Aorta (tissue), 5 donors: ENCODE measurements around the gene VSTM2L. TPM values are rescaled to one million over a fixed set of nuclear protein-coding genes. Genes with fewer than 3 reads are reported as not detected.

ENCODE experiments used
- ATAC-seq: fragments of 200-7000 bp; cut with Tn5 transposase; one replicate; pipeline ENCODE4 v1.9.1; 2022; ENCODE audit warnings: moderate library complexity; ENCODE audit not compliant: low FRiP score
- DNase-seq, 2 donors: peaks; one replicate each; pipeline ENCODE4 v3.0.0-alpha.2; 2020
- H3K27ac ChIP-seq, 2 donors: one replicate each; pipeline ENCODE4 v1.5.1; 2013; ENCODE audit warnings: low read length in 2 of 2, mild to moderate bottlenecking in 2 of 2, moderate library complexity in 2 of 2, control low read depth in 1 of 2, inconsistent platforms in 1 of 2, low read depth in 1 of 2
- H3K27me3 ChIP-seq, 2 donors: one replicate each; pipeline ENCODE4 v1.6.1; 2013; ENCODE audit warnings: control low read depth in 1 of 2, low read length in 1 of 2, mild to moderate bottlenecking in 1 of 2, moderate library complexity in 1 of 2; ENCODE audit not compliant: insufficient read depth in 2 of 2, control insufficient read depth in 1 of 2
- H3K36me3 ChIP-seq, 2 donors: one replicate each; pipeline ENCODE4 v1.6.1; 2013; ENCODE audit warnings: control low read depth in 1 of 2, low read length in 1 of 2, mild to moderate bottlenecking in 1 of 2; ENCODE audit not compliant: insufficient read depth in 2 of 2, control insufficient read depth in 1 of 2
- H3K4me1 ChIP-seq, 2 donors: one replicate each; pipeline ENCODE4 v1.6.1; 2013; ENCODE audit warnings: low read length in 2 of 2, control low read depth in 1 of 2, mild to moderate bottlenecking in 1 of 2, moderate library complexity in 1 of 2; ENCODE audit not compliant: insufficient read depth in 2 of 2, control insufficient read depth in 1 of 2
- H3K4me3 ChIP-seq, 2 donors: one replicate each; pipeline ENCODE4 v1.5.1; 2013; ENCODE audit warnings: low read length in 2 of 2, control low read depth in 1 of 2, mild to moderate bottlenecking in 1 of 2
- H3K9me3 ChIP-seq: one replicate; pipeline ENCODE4 v1.6.1; 2013; ENCODE audit warnings: mild to moderate bottlenecking, low read length; ENCODE audit not compliant: control insufficient read depth
- WGBS, 2 donors: extraction: QIAGEN DNeasy Blood & Tissue Kit; methylation state at CpG; one replicate each; pipeline ENCODE4 v1.1.7; 2013; 5-methylcytosine and 5-hydroxymethylcytosine counted together
- intact Hi-C, 2 donors: fragments of 100-400 bp; cut with DNase I; formaldehyde crosslinking; loops; one replicate each; pipeline versions ENCODE4 v1.14.2 to v1.15.0; 2022
- polyA plus RNA-seq, 2 donors: library from polyadenylated mRNA; stranded (reverse); fragments of 200-250 nt; gene quantifications; one replicate each; pipeline ENCODE4 v1.2.3, GENCODE V29; 2013
- total RNA-seq, 2 donors: library from RNA; stranded (reverse); fragmentation: NEBNext Ultra II Directional; extraction: Animal tissue kit (Norgen Biotek cat#: 25700); gene quantifications; one replicate each; pipeline ENCODE4 v1.2.1, GENCODE V29; 2021
- donor health status: healthy with polysubstance abuse.
- donor health status: Bipolar disorder and iron deficiency.
- donor health status: DM: no; HTN: no; CAD: no.
- donor health status: DM: no; HTN: no; CAD: no.
- donor health status: DM: yes; HTN: yes; CAD: no.

The VSTM2L gene
- total and polyA plus RNA-seq, 4 donors: 0.78 to 3.1 TPM; not detected in 2

GRCh38 chr20:37895166-37895565, 7.8 kb upstream of the VSTM2L start:
- DNase-seq (no peak), ATAC-seq (no peak)
- H3K4me1 ChIP-seq: no peaks in the 10 kb centered on the region
- H3K9me3 ChIP-seq: no peaks in the 10 kb centered on the region
- intact Hi-C loops: no loop called here
- H3K27me3 ChIP-seq: no peaks in the 10 kb centered on the region
- H3K4me3 ChIP-seq: no peak overlapping the region
- H3K27ac ChIP-seq: no peak overlapping the region
- no peaks in the 10 kb centered on the region for H3K36me3 ChIP-seq
- WGBS, 2 donors: 85 to 89% methylated on average over 6 of the region's 6 CpGs

DNA sequence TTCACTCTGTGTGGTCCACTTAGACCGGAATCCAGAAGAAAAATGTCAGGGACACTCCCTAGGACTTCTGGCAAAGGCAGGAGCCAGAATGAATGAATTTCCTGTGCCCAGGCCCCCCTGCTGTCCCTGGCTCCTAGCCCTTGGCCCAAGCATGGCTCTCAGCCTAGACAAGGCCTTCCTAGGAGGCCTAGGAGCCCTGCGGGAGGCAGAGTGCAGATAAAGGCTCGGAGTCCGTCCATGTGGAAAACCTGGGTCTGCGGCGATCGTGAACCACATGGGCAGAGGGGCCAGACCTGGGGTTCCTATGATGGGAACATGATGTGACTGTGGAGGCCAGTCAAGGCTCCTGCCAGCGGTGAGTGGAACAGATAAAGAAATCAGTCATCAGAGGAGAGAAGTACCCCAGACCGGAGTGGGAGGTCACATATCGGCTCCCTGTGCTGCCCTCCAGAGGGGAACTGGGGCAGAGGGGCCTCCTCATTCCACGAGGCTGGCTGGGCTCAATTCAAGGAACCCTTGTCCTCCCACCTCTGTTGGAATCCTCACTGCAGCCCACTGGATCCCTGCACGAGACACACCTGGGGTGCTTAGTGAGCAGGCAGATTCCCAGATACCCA, 5.9 kb upstream of the VSTM2L start:
- intact Hi-C loops: no loop called here
- Histone ChIP-seq H3K27me3 (no peaks in the 10 kb centered on the region), H3K4me1 (no peaks in the 10 kb centered on the region), H3K9me3 (no peaks in the 10 kb centered on the region), H3K4me3 (no peak overlapping the region), H3K27ac (no peak overlapping the region), H3K36me3 (no peaks in the 10 kb centered on the region)
- ATAC-seq (no peak), DNase-seq (no peak)
- WGBS, 2 donors: 47 to 53% methylated on average over 11 to 12 of the region's 12 CpGs

GRCh38 chr20:37898233-37899104, 4.5 kb upstream of the VSTM2L start:
- no peaks in the 10 kb centered on the region for H3K36me3 ChIP-seq
- 49 to 52% methylated on average over 10 of the region's 10 CpGs for WGBS, 2 donors
- intact Hi-C loops: no loop called here
- no peak overlapping the region for H3K27ac ChIP-seq
- no peaks in the 10 kb centered on the region for H3K27me3 ChIP-seq
- H3K4me3 ChIP-seq: no peak overlapping the region
- H3K4me1 ChIP-seq: no peaks in the 10 kb centered on the region
- no peak for ATAC-seq
- no peaks in the 10 kb centered on the region for H3K9me3 ChIP-seq
- DNase-seq: no peak

DNA sequence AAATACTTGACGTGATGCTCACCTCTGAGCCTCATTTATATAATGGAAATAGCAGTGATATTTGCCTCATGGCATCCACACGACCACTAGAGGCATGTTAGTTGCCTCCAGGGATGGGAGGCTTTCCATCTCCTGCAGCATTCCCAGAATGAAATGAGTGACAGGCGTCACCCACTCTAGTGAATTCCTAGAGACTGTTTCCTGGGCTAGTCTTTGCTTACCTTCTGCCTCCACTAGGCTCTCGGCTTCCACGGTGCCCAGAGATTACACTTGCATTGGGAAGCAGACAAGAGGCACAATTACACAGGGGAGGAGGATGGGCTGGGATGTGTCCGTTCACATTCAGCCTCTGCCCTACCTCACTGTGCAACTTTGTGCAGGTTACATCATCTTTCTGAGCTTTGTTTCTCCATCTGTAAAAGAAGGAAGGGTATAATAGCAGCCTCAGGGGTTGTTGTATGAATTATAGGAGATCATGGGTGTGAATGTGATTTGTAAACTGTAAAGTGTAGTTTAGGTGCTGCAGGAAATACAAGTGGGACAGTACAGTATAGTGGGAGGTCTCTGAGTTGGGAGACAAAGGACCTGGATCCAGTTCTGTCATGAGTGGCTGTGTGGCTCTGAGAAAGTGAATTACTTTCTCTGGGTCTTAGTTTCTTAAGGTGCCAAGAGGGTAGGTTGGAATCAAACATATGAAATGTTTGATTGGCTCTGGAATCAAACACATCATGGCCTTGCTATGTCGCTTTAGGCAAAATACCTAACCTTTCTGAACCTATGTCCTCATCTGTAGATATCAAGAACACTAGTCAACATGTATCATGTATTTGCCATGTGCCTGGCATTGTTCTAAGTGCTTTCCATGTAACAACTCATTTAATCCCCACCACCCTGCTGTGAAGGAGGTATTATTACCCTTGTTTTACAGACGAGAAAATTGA, 3.6 kb upstream of the VSTM2L start:
- ATAC-seq: no peak
- H3K27me3 ChIP-seq: no peaks in the 10 kb centered on the region
- no peaks in the 10 kb centered on the region for H3K36me3 ChIP-seq
- WGBS, 2 donors: 53 to 54% methylated on average over 8 of the region's 8 CpGs
- no peak for DNase-seq
- H3K9me3 ChIP-seq: no peaks in the 10 kb centered on the region
- H3K27ac ChIP-seq: no peak overlapping the region
- intact Hi-C loops: loop anchor here in 1 of 2 donors (10.0 kb wide), 1 partner anchor 315 kb away; no protein-coding TSS in a partner anchor
- no peaks in the 10 kb centered on the region for H3K4me1 ChIP-seq
- H3K4me3 ChIP-seq: no peak overlapping the region

- WGBS, 2 donors: 16 to 17% methylated on average over 18 of the region's 18 CpGs
These were observed 1.7 kb upstream of the VSTM2L start for GRCh38 chr20:37901240-37901639.

GRCh38 chr20:37901654-37902503, 1.0 kb upstream of the VSTM2L start:
- peak; percentile 62 for ATAC-seq
- no peaks in the 10 kb centered on the region for H3K4me1 ChIP-seq
- no peak overlapping the region for H3K27ac ChIP-seq
- H3K4me3 ChIP-seq: no peak overlapping the region
- no peak for DNase-seq
- WGBS, 2 donors: 11 to 12% methylated on average over 32 to 38 of the region's 38 CpGs
- no peaks in the 10 kb centered on the region for H3K36me3 ChIP-seq
- no peaks in the 10 kb centered on the region for H3K9me3 ChIP-seq
- intact Hi-C loops: loop anchor here in 1 of 2 donors (2.0 to 10.0 kb wide), 2 partner anchors 91 to 313 kb away; no protein-coding TSS in a partner anchor
- no peaks in the 10 kb centered on the region for H3K27me3 ChIP-seq

More at GRCh38 chr20:37901240-37901639, 1.7 kb upstream of the VSTM2L start:
- no peak overlapping the region for H3K4me3 ChIP-seq
- DNase-seq (no peak), ATAC-seq (no peak)
- H3K36me3 ChIP-seq: no peaks in the 10 kb centered on the region
- no peaks in the 10 kb centered on the region for H3K4me1 ChIP-seq
- no peaks in the 10 kb centered on the region for H3K9me3 ChIP-seq
- intact Hi-C loops: loop anchor here in 1 of 2 donors (10.0 kb wide), 1 partner anchor 314 kb away; no protein-coding TSS in a partner anchor
- H3K27ac ChIP-seq: no peak overlapping the region
- H3K27me3 ChIP-seq: no peaks in the 10 kb centered on the region

DNA sequence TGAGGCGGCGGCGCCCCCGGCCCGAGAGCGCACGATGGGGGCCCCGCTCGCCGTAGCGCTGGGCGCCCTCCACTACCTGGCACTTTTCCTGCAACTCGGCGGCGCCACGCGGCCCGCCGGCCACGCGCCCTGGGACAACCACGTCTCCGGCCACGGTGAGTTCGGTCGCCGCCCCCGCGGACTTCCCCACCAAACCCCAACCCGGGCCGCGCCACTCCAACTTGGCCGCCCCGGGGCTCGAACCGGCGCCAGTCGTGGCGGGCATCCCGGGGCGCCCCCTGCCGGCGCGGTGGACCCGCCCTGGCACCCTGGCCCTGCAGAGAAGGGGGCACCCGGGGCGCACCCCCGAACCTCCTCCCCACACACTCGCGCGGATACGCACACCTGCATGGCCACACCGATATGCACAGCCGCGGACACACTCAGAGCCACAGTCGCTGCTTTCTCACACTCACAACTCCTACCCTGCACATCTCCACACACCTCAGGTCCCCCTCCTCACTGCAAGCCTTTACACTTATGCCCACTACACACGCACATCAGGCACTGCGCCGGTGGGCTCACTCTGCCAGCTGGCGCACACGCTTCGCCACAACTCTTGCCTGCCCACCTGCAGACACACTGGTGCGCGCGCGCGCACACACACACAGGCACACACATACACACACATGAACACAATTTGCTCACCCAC, 535 bp downstream of the VSTM2L start:
- DNase-seq (no peak), ATAC-seq (no peak)
- no peaks in the 10 kb centered on the region for H3K4me1 ChIP-seq
- intact Hi-C loops: loop anchor here in 1 of 2 donors (2.0 to 10.0 kb wide), 2 partner anchors 89 to 311 kb away; no protein-coding TSS in a partner anchor
- no peak overlapping the region for H3K4me3 ChIP-seq
- H3K27me3 ChIP-seq: no peaks in the 10 kb centered on the region
- H3K36me3 ChIP-seq: no peaks in the 10 kb centered on the region
- WGBS, 2 donors: 25 to 41% methylated on average over 33 to 67 of the region's 67 CpGs
- no peaks in the 10 kb centered on the region for H3K9me3 ChIP-seq
- no peak overlapping the region for H3K27ac ChIP-seq
